ENCODE results near the gene ZNF778. TPM values are rescaled to one million over a fixed set of nuclear protein-coding genes. Genes with fewer than 3 reads are reported as not detected.

ZNF778 gene
- total and polyA plus RNA-seq, 8 donors: 1.2 to 10.3 (median 5.5) TPM

- ATAC-seq (no peak), DNase-seq (no peak), FAIRE-seq (no peak)
- Histone ChIP-seq H3K4me1 (no peaks in the 10 kb centered on the region), H3K27me3 (no peaks in the 10 kb centered on the region), H3K27ac (no peak overlapping the region), H3K9me3 (no peaks in the 10 kb centered on the region), H3K4me3 (no peak overlapping the region), H3K36me3 (no peaks in the 10 kb centered on the region)
- WGBS, 2 donors: 93 to 95% methylated on average over 4 of the region's 4 CpGs
- no peak for TF ChIP-seq CTCF (IDR thresholded peaks at IDR 0.05)
- intact Hi-C loops (cut with DNase I): no loop called here
Observed at GRCh38 chr16:89207993-89208392, 9.5 kb upstream of the ZNF778 start.

DNA sequence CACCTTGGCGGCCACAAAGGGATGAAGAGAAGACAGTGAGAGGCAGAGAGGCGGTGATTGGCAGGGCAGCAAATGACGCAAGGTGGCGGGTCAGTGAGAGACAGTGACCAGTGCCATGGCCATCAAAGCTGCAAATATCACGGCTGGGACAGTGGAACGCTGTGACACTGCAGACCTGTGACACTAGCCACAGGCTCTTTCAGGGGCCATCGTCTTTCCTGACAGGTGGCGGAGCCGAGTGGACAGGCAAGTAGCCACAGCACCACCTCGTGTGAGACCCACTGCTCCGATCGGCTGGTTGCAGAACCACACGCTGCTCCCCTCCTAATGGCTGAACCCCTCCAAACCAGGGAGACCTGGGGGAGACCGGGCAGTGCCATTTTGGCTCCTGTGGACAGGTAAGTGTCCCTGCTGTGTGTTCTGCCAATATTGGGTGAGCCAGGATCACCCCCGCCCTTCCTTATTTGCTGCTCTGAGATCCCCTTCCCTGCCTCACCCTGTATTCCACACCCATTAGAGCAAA lies 7.9 kb upstream of the ZNF778 start:
- no peaks in the 10 kb centered on the region for H3K4me1 ChIP-seq
- no peaks in the 10 kb centered on the region for H3K27me3 ChIP-seq
- TF ChIP-seq CTCF (IDR thresholded peaks at IDR 0.05): no peak
- ATAC-seq: no peak
- H3K36me3 ChIP-seq: no peaks in the 10 kb centered on the region
- H3K27ac ChIP-seq: no peak overlapping the region
- intact Hi-C loops (cut with DNase I): loop anchor here in 1 of 3 donors (10.0 kb wide), 1 partner anchor 265 kb away; no protein-coding TSS in a partner anchor
- 65 to 82% methylated on average over 15 of the region's 15 CpGs for WGBS, 2 donors
- H3K4me3 ChIP-seq: no peak overlapping the region
- no peak for FAIRE-seq
- no peaks in the 10 kb centered on the region for H3K9me3 ChIP-seq
- DNase-seq: peak in 1 of 6 donors; percentile 32

DNA sequence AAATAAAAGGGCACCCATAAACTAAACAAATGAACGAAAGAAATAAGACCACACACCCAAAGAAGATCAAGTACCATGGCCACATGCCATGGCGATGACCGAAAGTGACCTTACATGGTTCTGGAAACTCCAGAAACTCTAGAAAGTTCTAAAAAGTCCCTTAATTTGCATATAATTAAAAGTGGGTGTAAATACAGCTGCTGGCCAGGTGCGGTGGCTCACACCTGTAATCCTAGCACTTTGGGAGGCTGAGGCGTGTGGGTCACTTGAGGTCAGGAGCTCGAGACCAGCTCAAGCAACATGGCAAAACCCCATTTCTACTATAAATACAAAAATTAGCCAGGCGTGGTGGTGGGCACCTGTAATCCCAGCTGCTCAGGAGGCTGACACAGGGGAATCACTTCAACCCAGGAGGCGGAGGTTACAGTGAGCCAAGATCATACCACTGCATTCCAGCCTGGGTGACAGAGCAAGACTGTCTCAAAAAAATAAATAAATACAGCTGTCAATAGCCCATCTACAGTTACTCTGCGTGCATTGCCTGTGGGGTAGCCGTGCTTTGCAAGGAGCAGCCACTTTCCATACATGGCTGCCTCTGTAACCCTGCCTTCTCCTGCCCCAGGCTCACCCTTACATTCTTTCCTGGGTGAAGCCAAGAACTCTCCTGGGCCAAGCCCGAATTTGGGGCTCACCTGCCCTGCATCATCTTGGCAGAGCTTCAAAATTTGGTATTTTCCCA lies 7.2 kb upstream of the ZNF778 start:
- no peaks in the 10 kb centered on the region for H3K36me3 ChIP-seq
- TF ChIP-seq CTCF (IDR thresholded peaks at IDR 0.05): no peak
- DNase-seq (peak in 1 of 6 donors; percentile 11), FAIRE-seq (no peak), ATAC-seq (no peak)
- H3K4me1 ChIP-seq: no peaks in the 10 kb centered on the region
- no peaks in the 10 kb centered on the region for H3K9me3 ChIP-seq
- intact Hi-C loops (cut with DNase I): loop anchor here in 1 of 3 donors (10.0 kb wide), 1 partner anchor 266 kb away; no protein-coding TSS in a partner anchor
- H3K27ac ChIP-seq: no peak overlapping the region
- 80 to 87% methylated on average over 11 of the region's 11 CpGs for WGBS, 2 donors
- H3K27me3 ChIP-seq: no peaks in the 10 kb centered on the region
- H3K4me3 ChIP-seq: no peak overlapping the region

GRCh38 chr16:89210904-89211515 lies 6.5 kb upstream of the ZNF778 start:
- peak in 1 of 6 donors; percentile 36 for DNase-seq
- Histone ChIP-seq H3K36me3 (no peaks in the 10 kb centered on the region), H3K27ac (no peak overlapping the region), H3K27me3 (no peaks in the 10 kb centered on the region), H3K9me3 (no peaks in the 10 kb centered on the region), H3K4me1 (peaks cover 0 to 6% (median 2%) of the 10 kb centered on the region in 3 donors), H3K4me3 (no peak overlapping the region)
- intact Hi-C loops (cut with DNase I): loop anchor here in 1 of 3 donors (10.0 kb wide), 1 partner anchor 266 kb away; no protein-coding TSS in a partner anchor
- no peak for TF ChIP-seq CTCF (IDR thresholded peaks at IDR 0.05)
- WGBS, 2 donors: 65 to 71% methylated on average over 15 of the region's 15 CpGs
- FAIRE-seq: no peak
- no peak for ATAC-seq
